CD4-positive, CD25-positive, alpha-beta regulatory T cell (primary cell): Measurements from ENCODE around the gene IL20. TPM values are rescaled to one million over a fixed set of nuclear protein-coding genes. Genes with fewer than 3 reads are reported as not detected.

Experiments
- ATAC-seq, 2 donors: fragments of 150-1000 bp; cut with Tn5 transposase; one replicate each; pipeline ENCODE4 v1.10.0; 2021; ENCODE audit warnings: low read depth in 2 of 2, moderate number of reproducible peaks in 2 of 2, moderate library complexity in 1 of 2
- DNase-seq, 3 donors: peaks; one replicate each; pipeline versions ENCODE4 v3.0.0 to v3.0.0-alpha.2; 2012 to 2022; ENCODE audit warnings: mixed read lengths in 1 of 3
- H3K27ac ChIP-seq: one replicate; pipeline ENCODE4 v1.7.0; 2013; ENCODE audit warnings: mild to moderate bottlenecking, low read length; ENCODE audit not compliant: insufficient read depth, poor library complexity, severe bottlenecking
- H3K27me3 ChIP-seq: one replicate; pipeline ENCODE4 v1.7.0; 2013; ENCODE audit warnings: low read length; ENCODE audit not compliant: control insufficient read depth, insufficient read depth
- H3K36me3 ChIP-seq: one replicate; pipeline ENCODE4 v1.7.0; 2013; ENCODE audit warnings: mild to moderate bottlenecking, low read length, moderate library complexity; ENCODE audit not compliant: control insufficient read depth, insufficient read depth
- H3K4me1 ChIP-seq: 2 replicates; pipeline ENCODE4 v1.7.0; 2013; ENCODE audit warnings: mild to moderate bottlenecking, low read length; ENCODE audit not compliant: insufficient read depth, control insufficient read depth, poor library complexity, severe bottlenecking
- H3K4me3 ChIP-seq: one replicate; pipeline ENCODE4 v1.7.0; 2013; ENCODE audit warnings: low read depth, mild to moderate bottlenecking, low read length, moderate library complexity
- H3K9me3 ChIP-seq, 2 experiments: 1 replicate in 1 of 2; 2 replicates in 1 of 2; pipeline ENCODE4 v1.7.0; 2013; ENCODE audit warnings: low read length in 2 of 2, mild to moderate bottlenecking in 1 of 2, moderate library complexity in 1 of 2; ENCODE audit not compliant: control insufficient read depth in 2 of 2
- H3K27ac Mint-ChIP-seq, 3 donors: one replicate each; pipeline ENCODE4 v1.8.0; 2020 to 2022; ENCODE audit warnings: mild to moderate bottlenecking in 3 of 3, mixed read lengths in 3 of 3, moderate library complexity in 2 of 3
- H3K27me3 Mint-ChIP-seq: one replicate; pipeline ENCODE4 v1.8.0; 2022; ENCODE audit warnings: mild to moderate bottlenecking, mixed read lengths
- H3K36me3 Mint-ChIP-seq: one replicate; pipeline ENCODE4 v1.8.0; 2020; ENCODE audit warnings: mixed read lengths
- H3K4me1 Mint-ChIP-seq, 4 donors: one replicate each; pipeline ENCODE4 v1.8.0; 2020 to 2022; ENCODE audit warnings: mixed read lengths in 4 of 4, mild to moderate bottlenecking in 1 of 4
- H3K4me3 Mint-ChIP-seq, 4 donors: one replicate each; pipeline ENCODE4 v1.8.0; 2020 to 2022; ENCODE audit warnings: mild to moderate bottlenecking in 4 of 4, mixed read lengths in 4 of 4, moderate library complexity in 3 of 4
- H3K9me3 Mint-ChIP-seq, 7 donors: one replicate each; pipeline ENCODE4 v1.8.0; 2020 to 2022; ENCODE audit warnings: mixed read lengths in 7 of 7, mild to moderate bottlenecking in 3 of 7, moderate library complexity in 2 of 7
- polyA plus RNA-seq, 4 donors: library from polyadenylated mRNA; unstranded; fragments of 300-500 nt; fragmentation: Illumina TruSeq; gene quantifications; one replicate each; pipeline ENCODE4 v1.2.3, GENCODE V29; 2021
- total RNA-seq: library from RNA; stranded (reverse); gene quantifications from one replicate; pipeline ENCODE4 v1.2.3, GENCODE V29; 2022

IL20 gene
- total and polyA plus RNA-seq, 5 donors from 2014 or later: not detected

GRCh38 chr1:206890125-206891060 lies 25.0 kb downstream of the IL20 start:
- DNase-seq: no peak
- Mint-ChIP-seq H3K4me3 (peak overlapping the region in 1 of 4 donors; percentile 11), H3K4me1 (peaks cover 3 to 19% (median 13%) of the 10 kb centered on the region in 4 donors), H3K27me3 (peaks cover 5% of the 10 kb centered on the region), H3K9me3 (no peaks in the 10 kb centered on the region), H3K36me3 (peaks cover 20% of the 10 kb centered on the region), H3K27ac (peak overlapping the region in 1 of 3 donors; percentile 84)
- no peaks in the 10 kb centered on the region for H3K9me3 ChIP-seq
- no peak overlapping the region for H3K27ac ChIP-seq
- no peaks in the 10 kb centered on the region for H3K4me1 ChIP-seq
- no peak for ATAC-seq
- peak overlapping the region; percentile 6 for H3K4me3 ChIP-seq
- no peaks in the 10 kb centered on the region for H3K27me3 ChIP-seq
- H3K36me3 ChIP-seq: no peaks in the 10 kb centered on the region

GRCh38 chr1:206891412-206891811 lies 26.0 kb downstream of the IL20 start:
- Histone ChIP-seq H3K4me3 (no peak overlapping the region), H3K4me1 (no peaks in the 10 kb centered on the region), H3K9me3 (no peaks in the 10 kb centered on the region), H3K36me3 (no peaks in the 10 kb centered on the region), H3K27ac (no peak overlapping the region), H3K27me3 (no peaks in the 10 kb centered on the region)
- Mint-ChIP-seq H3K27me3 (no peaks in the 10 kb centered on the region), H3K9me3 (peaks cover 0 to 1% (median 0%) of the 10 kb centered on the region in 7 donors), H3K4me3 (no peak overlapping the region), H3K27ac (peak overlapping the region in 2 of 3 donors; percentile 36 to 84), H3K36me3 (peaks cover 16% of the 10 kb centered on the region), H3K4me1 (peaks cover 9 to 21% (median 13%) of the 10 kb centered on the region in 4 donors)
- ATAC-seq (no peak), DNase-seq (no peak)

DNA sequence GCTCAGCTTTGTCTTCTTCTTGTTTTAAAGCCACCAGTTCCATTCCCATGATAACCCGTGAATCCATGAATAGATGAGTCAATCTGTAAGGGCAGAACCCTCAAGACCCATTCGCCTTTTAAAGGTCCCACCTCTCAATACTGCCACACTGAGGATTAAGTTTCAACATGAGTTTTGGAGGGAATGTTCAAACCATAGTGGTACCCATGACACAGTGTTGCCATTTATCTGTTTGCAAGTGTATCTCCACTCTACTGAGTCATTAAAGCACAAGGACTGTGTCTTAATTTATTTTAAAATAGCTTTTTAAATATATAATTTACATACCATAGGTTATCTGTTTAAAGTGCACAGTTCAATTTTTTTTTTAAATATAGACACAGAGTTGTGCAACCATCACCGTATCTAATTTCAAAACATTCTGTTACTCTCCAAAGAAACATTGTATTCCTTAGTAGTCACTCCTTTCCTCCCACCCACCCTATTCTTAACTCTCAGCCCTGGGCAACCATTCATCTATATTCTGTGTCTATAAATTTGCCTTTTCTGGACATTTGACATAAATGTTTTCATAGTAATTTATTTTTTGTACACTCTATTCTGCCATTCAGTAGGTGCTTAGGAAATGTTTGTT lies 27.0 kb downstream of the IL20 start:
- Histone ChIP-seq H3K9me3 (no peaks in the 10 kb centered on the region), H3K27me3 (no peaks in the 10 kb centered on the region), H3K4me1 (no peaks in the 10 kb centered on the region), H3K36me3 (no peaks in the 10 kb centered on the region), H3K27ac (no peak overlapping the region), H3K4me3 (no peak overlapping the region)
- Mint-ChIP-seq H3K4me3 (no peak overlapping the region), H3K36me3 (peaks cover 16% of the 10 kb centered on the region), H3K27ac (no peak overlapping the region), H3K9me3 (peaks cover 0 to 1% (median 0%) of the 10 kb centered on the region in 7 donors), H3K4me1 (peaks cover 11 to 32% (median 16%) of the 10 kb centered on the region in 4 donors), H3K27me3 (no peaks in the 10 kb centered on the region)
- DNase-seq (no peak), ATAC-seq (no peak)

DNA sequence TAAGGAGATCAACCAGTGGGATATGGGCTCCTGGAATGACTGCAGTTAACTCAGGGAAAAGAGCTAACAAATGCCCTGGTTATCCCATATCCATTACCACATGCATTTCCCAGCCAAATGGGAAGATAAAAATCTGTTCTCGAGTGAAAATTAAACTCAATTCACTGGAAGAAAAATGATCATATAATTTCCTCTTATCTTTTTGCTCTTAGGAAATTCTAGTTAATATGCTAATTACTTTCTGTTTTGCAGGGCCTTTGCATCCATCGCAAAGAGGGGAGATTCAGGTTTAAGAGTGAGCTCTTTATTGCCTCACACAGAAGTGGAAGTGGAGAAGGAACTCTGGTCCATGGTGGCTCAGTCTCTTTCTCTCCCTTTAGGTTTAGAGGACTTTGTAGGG lies 28.0 kb downstream of the IL20 start:
- Mint-ChIP-seq H3K9me3 (peaks cover 0 to 1% (median 0%) of the 10 kb centered on the region in 7 donors), H3K27me3 (no peaks in the 10 kb centered on the region), H3K4me3 (no peak overlapping the region), H3K4me1 (peaks cover 11 to 39% (median 17%) of the 10 kb centered on the region in 4 donors), H3K36me3 (peaks cover 16% of the 10 kb centered on the region), H3K27ac (peak overlapping the region in 1 of 3 donors; percentile 15)
- Histone ChIP-seq H3K9me3 (no peaks in the 10 kb centered on the region), H3K4me3 (no peak overlapping the region), H3K27me3 (no peaks in the 10 kb centered on the region), H3K4me1 (no peaks in the 10 kb centered on the region), H3K27ac (no peak overlapping the region), H3K36me3 (no peaks in the 10 kb centered on the region)
- DNase-seq (no peak), ATAC-seq (no peak)

- peaks cover 11 to 53% (median 22%) of the 10 kb centered on the region in 4 donors for H3K4me1 Mint-ChIP-seq
- H3K4me1 ChIP-seq: no peaks in the 10 kb centered on the region
- ATAC-seq (no peak), DNase-seq (no peak)
- no peaks in the 10 kb centered on the region for H3K27me3 Mint-ChIP-seq
- H3K9me3 ChIP-seq: no peaks in the 10 kb centered on the region
- H3K27ac ChIP-seq: no peak overlapping the region
- no peaks in the 10 kb centered on the region for H3K36me3 ChIP-seq
- peaks cover 0 to 1% (median 0%) of the 10 kb centered on the region in 7 donors for H3K9me3 Mint-ChIP-seq
- no peak overlapping the region for H3K4me3 ChIP-seq
- no peaks in the 10 kb centered on the region for H3K27me3 ChIP-seq
- peak overlapping the region in 1 of 3 donors; percentile 94 for H3K27ac Mint-ChIP-seq
- H3K4me3 Mint-ChIP-seq: no peak overlapping the region
- H3K36me3 Mint-ChIP-seq: peaks cover 13% of the 10 kb centered on the region
These were observed 29.9 kb downstream of the IL20 start for GRCh38 chr1:206895325-206895724.

GRCh38 chr1:206895837-206896242 lies 30.4 kb downstream of the IL20 start:
- peak overlapping the region in 1 of 3 donors; percentile 23 for H3K27ac Mint-ChIP-seq
- H3K9me3 Mint-ChIP-seq: peaks cover 0 to 1% (median 0%) of the 10 kb centered on the region in 7 donors
- Histone ChIP-seq H3K4me1 (peaks cover 4% of the 10 kb centered on the region), H3K36me3 (no peaks in the 10 kb centered on the region), H3K27me3 (no peaks in the 10 kb centered on the region), H3K4me3 (no peak overlapping the region), H3K27ac (no peak overlapping the region), H3K9me3 (no peaks in the 10 kb centered on the region)
- DNase-seq (no peak), ATAC-seq (no peak)
- H3K27me3 Mint-ChIP-seq: no peaks in the 10 kb centered on the region
- H3K36me3 Mint-ChIP-seq: peaks cover 12% of the 10 kb centered on the region
- H3K4me3 Mint-ChIP-seq: no peak overlapping the region
- H3K4me1 Mint-ChIP-seq: peaks cover 11 to 53% (median 23%) of the 10 kb centered on the region in 4 donors

DNA sequence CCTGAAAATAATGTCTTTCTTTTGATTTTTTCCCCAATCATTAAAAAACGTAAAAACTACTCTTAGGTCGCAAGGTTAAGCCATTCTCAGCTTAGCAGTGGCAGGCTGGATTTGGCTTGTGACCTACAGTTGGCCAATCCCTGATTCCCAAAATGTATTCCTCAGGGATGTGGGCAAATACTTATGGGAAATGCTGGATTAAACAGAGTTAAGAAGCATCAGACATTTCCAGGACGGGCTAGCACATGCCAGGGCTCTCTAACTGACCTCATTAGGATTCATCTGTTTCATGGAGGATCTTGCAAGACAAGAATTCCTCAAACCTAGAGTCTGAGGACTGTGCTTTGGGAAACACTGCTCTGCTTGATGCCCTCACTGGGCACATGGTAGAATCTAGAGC lies 30.8 kb downstream of the IL20 start:
- peaks cover 4% of the 10 kb centered on the region for H3K4me1 ChIP-seq
- no peaks in the 10 kb centered on the region for H3K27me3 Mint-ChIP-seq
- no peaks in the 10 kb centered on the region for H3K9me3 ChIP-seq
- H3K4me1 Mint-ChIP-seq: peaks cover 11 to 53% (median 22%) of the 10 kb centered on the region in 4 donors
- peak overlapping the region in 2 of 3 donors; percentile 23 to 32 for H3K27ac Mint-ChIP-seq
- no peaks in the 10 kb centered on the region for H3K27me3 ChIP-seq
- H3K36me3 Mint-ChIP-seq: peaks cover 9% of the 10 kb centered on the region
- no peaks in the 10 kb centered on the region for H3K36me3 ChIP-seq
- H3K27ac ChIP-seq: no peak overlapping the region
- no peak for DNase-seq
- H3K4me3 Mint-ChIP-seq: no peak overlapping the region
- ATAC-seq: no peak
- peaks cover 0 to 1% (median 0%) of the 10 kb centered on the region in 7 donors for H3K9me3 Mint-ChIP-seq
- H3K4me3 ChIP-seq: no peak overlapping the region
